ENCODE results near the gene GJB1. TPM values are rescaled to one million over a fixed set of nuclear protein-coding genes. Genes with fewer than 3 reads are reported as not detected.

GJB1 gene
- polyA plus RNA-seq, 1 experiment: not detected

DNA sequence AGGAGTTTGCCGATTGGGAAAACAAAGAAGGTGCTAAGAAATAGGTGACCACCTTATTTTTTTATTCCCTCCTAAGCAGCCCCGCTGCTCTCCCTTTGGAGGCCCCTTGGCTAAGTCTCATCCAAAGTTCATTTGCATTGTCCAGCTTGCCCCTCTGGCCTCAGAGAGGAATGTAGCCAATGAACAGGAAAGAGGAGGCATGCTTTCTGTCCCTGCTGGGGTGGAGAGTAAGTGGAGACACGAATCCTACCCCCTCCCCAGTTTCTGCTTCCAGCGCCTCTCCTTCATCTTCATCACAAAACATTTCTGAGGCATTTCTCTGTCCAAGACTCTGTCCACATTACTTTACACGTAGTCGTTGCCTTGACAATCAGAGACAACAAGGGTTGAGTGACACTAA, 39.7 kb upstream of the GJB1 start:
- POLR2A ChIA-PET: no interaction called here

DNA sequence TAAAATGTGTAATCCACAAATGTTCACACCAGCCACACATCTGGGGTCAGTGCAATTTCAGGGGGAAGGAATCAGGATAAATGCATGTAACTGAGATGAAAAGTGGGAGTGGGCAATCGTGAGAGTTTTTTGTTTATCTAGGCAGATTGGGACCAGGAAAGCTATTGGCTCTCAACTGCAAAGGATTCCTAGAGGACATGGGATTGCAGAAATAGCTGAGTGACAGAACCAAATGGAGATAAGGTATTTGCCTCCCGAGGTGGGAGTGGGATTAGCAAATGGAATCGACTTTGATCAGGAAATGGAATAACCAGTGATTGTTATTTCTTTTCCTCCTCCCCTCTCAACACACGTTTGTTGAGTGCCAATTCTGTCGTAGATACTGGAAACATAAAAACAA, 38.9 kb upstream of the GJB1 start:
- Histone ChIP-seq H3K27ac (ENCODE audit: low read depth, low read length) (no peak overlapping the region), H3K4me3 (ENCODE audit: low read depth, low read length) (no peak overlapping the region), H3K9me3 (ENCODE audit: control insufficient read depth, insufficient read depth, low read length) (no peaks in the 10 kb centered on the region), H3K27me3 (ENCODE audit: control insufficient read depth, insufficient read depth, low read length) (no peaks in the 10 kb centered on the region)
- ChIA-PET CTCF (no interaction called here), POLR2A (no interaction called here)
- no peak for DNase-seq (ENCODE audit: low read depth, low spot score)
- TF ChIP-seq, protein P1, sequence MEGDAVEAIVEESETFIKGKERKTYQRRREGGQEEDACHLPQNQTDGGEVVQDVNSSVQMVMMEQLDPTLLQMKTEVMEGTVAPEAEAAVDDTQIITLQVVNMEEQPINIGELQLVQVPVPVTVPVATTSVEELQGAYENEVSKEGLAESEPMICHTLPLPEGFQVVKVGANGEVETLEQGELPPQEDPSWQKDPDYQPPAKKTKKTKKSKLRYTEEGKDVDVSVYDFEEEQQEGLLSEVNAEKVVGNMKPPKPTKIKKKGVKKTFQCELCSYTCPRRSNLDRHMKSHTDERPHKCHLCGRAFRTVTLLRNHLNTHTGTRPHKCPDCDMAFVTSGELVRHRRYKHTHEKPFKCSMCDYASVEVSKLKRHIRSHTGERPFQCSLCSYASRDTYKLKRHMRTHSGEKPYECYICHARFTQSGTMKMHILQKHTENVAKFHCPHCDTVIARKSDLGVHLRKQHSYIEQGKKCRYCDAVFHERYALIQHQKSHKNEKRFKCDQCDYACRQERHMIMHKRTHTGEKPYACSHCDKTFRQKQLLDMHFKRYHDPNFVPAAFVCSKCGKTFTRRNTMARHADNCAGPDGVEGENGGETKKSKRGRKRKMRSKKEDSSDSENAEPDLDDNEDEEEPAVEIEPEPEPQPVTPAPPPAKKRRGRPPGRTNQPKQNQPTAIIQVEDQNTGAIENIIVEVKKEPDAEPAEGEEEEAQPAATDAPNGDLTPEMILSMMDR (IDR thresholded peaks at IDR 0.05; ENCODE audit: low read depth, low read length): no peak

More for the DNA sequence above, 39.7 kb upstream of the GJB1 start:
- TF ChIP-seq, protein P1 (IDR thresholded peaks at IDR 0.05; ENCODE audit: low read depth, low read length): no peak
- no peaks in the 10 kb centered on the region for H3K27me3 ChIP-seq (ENCODE audit: control insufficient read depth, insufficient read depth, low read length)
- no peak overlapping the region for H3K27ac ChIP-seq (ENCODE audit: low read depth, low read length)
- H3K4me3 ChIP-seq (ENCODE audit: low read depth, low read length): no peak overlapping the region
- CTCF ChIA-PET: interaction anchor here (1.0 to 1.4 kb wide), 2 partner anchors 165 to 414 kb away, joined by 3 to 4 read pairs; no protein-coding TSS in a partner anchor
- DNase-seq (ENCODE audit: low read depth, low spot score): no peak
- no peaks in the 10 kb centered on the region for H3K9me3 ChIP-seq (ENCODE audit: control insufficient read depth, insufficient read depth, low read length)

DNA sequence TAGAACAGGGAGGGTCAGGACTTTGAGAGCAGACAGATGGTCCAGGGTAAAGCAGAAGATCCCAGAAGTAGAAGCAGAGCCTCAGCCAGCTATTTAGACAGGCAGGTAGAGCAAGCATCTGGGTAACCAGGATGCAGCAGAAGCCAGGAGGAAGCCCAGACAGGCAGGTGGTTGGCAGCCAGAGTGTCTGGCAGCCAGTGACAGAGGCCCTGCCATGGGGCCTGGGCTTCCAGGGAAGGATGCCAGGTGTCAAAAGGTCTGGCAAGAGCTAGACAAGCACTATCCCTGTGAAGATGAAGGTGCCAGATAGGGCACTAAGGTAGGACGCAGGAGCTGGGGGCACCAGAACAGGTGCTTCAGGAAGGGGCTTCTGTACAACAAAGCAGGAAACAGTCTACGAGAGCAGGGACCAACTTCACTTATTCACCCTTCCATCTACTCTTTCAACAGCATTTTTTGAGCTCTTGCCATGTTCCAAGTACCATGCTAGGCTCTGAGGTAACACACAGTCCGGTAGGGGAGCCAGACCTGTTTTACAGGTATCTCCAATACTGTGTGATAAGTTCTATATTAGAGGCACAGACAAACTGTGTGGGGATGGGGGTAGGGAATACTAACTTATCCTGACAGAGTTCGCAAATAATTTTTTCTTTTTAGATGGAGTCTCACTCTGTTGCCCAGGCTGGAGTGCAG, 38.1 kb upstream of the GJB1 start:
- Histone ChIP-seq H3K4me3 (ENCODE audit: low read depth, low read length) (no peak overlapping the region), H3K27me3 (ENCODE audit: control insufficient read depth, insufficient read depth, low read length) (no peaks in the 10 kb centered on the region), H3K27ac (ENCODE audit: low read depth, low read length) (no peak overlapping the region), H3K9me3 (ENCODE audit: control insufficient read depth, insufficient read depth, low read length) (no peaks in the 10 kb centered on the region)
- DNase-seq (ENCODE audit: low read depth, low spot score): no peak
- ChIA-PET POLR2A (no interaction called here), CTCF (no interaction called here)
- TF ChIP-seq, protein P1 (IDR thresholded peaks at IDR 0.05; ENCODE audit: low read depth, low read length): no peak

DNA sequence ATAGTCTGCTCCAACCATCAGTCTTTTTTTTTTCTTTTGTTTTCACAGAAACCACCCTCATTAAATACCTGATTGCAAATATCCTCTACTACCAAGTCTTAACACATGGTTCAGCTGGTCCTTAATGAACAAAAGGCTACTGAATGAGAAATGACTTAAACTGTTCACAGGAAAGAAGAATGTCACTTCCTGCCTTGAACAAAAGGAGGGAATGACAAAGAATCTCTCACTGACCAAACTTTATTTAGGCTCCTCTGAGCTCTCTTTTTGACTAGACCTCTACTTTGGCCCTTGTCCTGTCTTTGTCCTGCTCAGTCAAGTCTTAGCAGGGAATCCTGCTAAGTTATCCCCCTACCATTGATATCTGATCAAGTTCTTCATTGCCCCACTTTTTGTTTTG, 31.8 kb upstream of the GJB1 start:
- no peak overlapping the region for H3K4me3 ChIP-seq (ENCODE audit: low read depth, low read length)
- no peaks in the 10 kb centered on the region for H3K27me3 ChIP-seq (ENCODE audit: control insufficient read depth, insufficient read depth, low read length)
- POLR2A ChIA-PET: no interaction called here
- H3K9me3 ChIP-seq (ENCODE audit: control insufficient read depth, insufficient read depth, low read length): no peaks in the 10 kb centered on the region
- DNase-seq (ENCODE audit: low read depth, low spot score): no peak
- TF ChIP-seq, protein P1 (IDR thresholded peaks at IDR 0.05; ENCODE audit: low read depth, low read length): no peak
- CTCF ChIA-PET: no interaction called here
- no peak overlapping the region for H3K27ac ChIP-seq (ENCODE audit: low read depth, low read length)

DNA sequence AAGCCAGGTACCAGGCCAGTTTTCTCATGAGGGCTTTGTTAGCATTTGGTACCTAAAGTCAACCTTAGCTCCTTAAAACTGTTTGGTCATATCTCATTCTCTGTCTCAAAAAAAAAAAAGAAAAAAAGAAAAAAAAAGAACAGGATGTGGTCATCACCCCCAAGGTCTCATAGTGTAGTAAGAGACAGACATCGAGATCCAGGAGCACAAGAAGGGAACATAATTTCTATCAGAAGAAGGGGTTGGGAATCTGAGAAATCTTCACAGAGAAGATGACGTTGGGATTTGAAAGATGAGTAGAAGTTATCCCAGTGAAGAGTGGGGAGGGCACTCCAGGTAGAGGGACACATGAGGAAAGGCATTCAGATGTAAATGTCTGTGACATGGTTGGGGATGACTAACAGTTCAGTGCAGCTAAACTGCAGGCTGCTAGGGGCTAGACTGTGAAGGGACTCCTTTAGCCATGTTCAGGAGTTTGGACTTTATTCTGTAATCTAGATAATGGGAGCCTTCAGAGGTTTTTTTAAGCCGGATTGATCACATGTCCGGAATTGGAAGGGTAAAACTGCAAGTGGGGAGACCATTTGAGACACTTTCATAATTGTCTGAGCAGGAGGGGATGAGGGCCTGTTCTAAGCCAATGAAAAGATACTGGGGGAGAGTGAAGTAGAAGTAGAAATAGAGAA, 26.9 kb upstream of the GJB1 start:
- ChIA-PET POLR2A (interaction anchor here (0.6 kb wide), 1 partner anchor 211 kb away, joined by 7 read pairs; no protein-coding TSS in a partner anchor), CTCF (no interaction called here)
- DNase-seq (ENCODE audit: low read depth, low spot score): no peak
- Histone ChIP-seq H3K4me3 (ENCODE audit: low read depth, low read length) (no peak overlapping the region), H3K27ac (ENCODE audit: low read depth, low read length) (no peak overlapping the region), H3K9me3 (ENCODE audit: control insufficient read depth, insufficient read depth, low read length) (no peaks in the 10 kb centered on the region), H3K27me3 (ENCODE audit: control insufficient read depth, insufficient read depth, low read length) (no peaks in the 10 kb centered on the region)
- TF ChIP-seq, protein P1 (IDR thresholded peaks at IDR 0.05; ENCODE audit: low read depth, low read length): no peak

Measured in AG04450 (cell line).